HEK293 (cell line): Measurements from ENCODE around the gene TSPAN9.
A peak's percentile ranks its signal among the peaks of the same experiment; 100 is the strongest.

ENCODE experiments used
- CTCF ChIA-PET: fragments of 350-600 bp; formaldehyde crosslinking; extraction: SDS; loops from one replicate; lab custom pipeline; 2021; ENCODE audit warnings: antibody characterized with exemption; lab: Yijun Ruan, JAX
- POLR2A ChIA-PET: fragments of 300-600 bp; formaldehyde crosslinking; extraction: SDS; loops from one replicate; lab custom pipeline; 2020; ENCODE audit warnings: antibody characterized with exemption, inconsistent platforms; lab: Yijun Ruan, JAX
- H3K27ac ChIP-seq: fragments of 200-500 bp; sonication (Bioruptor generic); 2 replicates; pipeline ENCODE4 v1.5.1; 2014; ENCODE audit warnings: low read depth, low read length, control low read depth, inconsistent platforms; ENCODE audit errors: extremely low read depth
- H3K36me3 ChIP-seq, 2 experiments: fragments of 200-500 bp in 1 of 2; sonication (Bioruptor generic) in 1 of 2; 1 replicate in 1 of 2; 2 replicates in 1 of 2; pipeline ENCODE4 v1.5.1; 2014 to 2017; ENCODE audit warnings: inconsistent platforms in 2 of 2, low read length in 2 of 2; ENCODE audit not compliant: control insufficient read depth in 2 of 2, insufficient read depth in 1 of 2
- H3K4me1 ChIP-seq: fragments of 200-500 bp; sonication (Bioruptor generic); 2 replicates; pipeline ENCODE4 v1.5.1; 2014; ENCODE audit warnings: mild to moderate bottlenecking, low read length, inconsistent platforms; ENCODE audit not compliant: control insufficient read depth, insufficient read depth
- H3K4me3 ChIP-seq: 2 replicates; pipeline ENCODE4 v1.5.1; 2011; ENCODE audit warnings: low read depth, mild to moderate bottlenecking, control low read depth, low read length, moderate library complexity
- H3K9me3 ChIP-seq: fragments of 200-500 bp; sonication (Bioruptor generic); 2 replicates; pipeline ENCODE4 v1.5.1; 2014; ENCODE audit warnings: low read depth, low read length, inconsistent platforms; ENCODE audit not compliant: control insufficient read depth, insufficient read depth
- AEBP2 ChIP-seq: fragments of 450-650 bp; formaldehyde crosslinking; IDR thresholded peaks from 2 replicates; pipeline ENCODE4 v1.5.1; 2016; ENCODE audit warnings: missing biosample characterization, missing genetic modification characterization, borderline replicate concordance
- GLIS2 ChIP-seq: fragments of 450-650 bp; formaldehyde crosslinking; IDR thresholded peaks from 2 replicates; pipeline ENCODE4 v1.5.1; 2016; ENCODE audit warnings: missing biosample characterization, missing genetic modification characterization
- KLF1 ChIP-seq: fragments of 450-650 bp; formaldehyde crosslinking; IDR thresholded peaks from 2 replicates; pipeline ENCODE4 v1.5.1; 2016; ENCODE audit warnings: missing biosample characterization, missing genetic modification characterization
- KLF9 ChIP-seq: fragments of 450-650 bp; formaldehyde crosslinking; IDR thresholded peaks from 2 replicates; pipeline ENCODE4 v1.5.1; 2016; ENCODE audit warnings: missing biosample characterization, missing genetic modification characterization, low read depth
- MEIS1 ChIP-seq: sonication (generic); formaldehyde crosslinking; IDR thresholded peaks from 2 replicates; pipeline ENCODE4 v1.8.1; 2022; ENCODE audit warnings: missing genetic modification reagents, mild to moderate bottlenecking, borderline replicate concordance
- YY2 ChIP-seq: fragments of 450-650 bp; formaldehyde crosslinking; IDR thresholded peaks from 2 replicates; pipeline ENCODE4 v1.5.1; 2016; ENCODE audit warnings: missing biosample characterization, missing genetic modification characterization
- ZBTB10 ChIP-seq: fragments of 450-650 bp; formaldehyde crosslinking; IDR thresholded peaks from 2 replicates; pipeline ENCODE4 v1.5.1; 2016; ENCODE audit warnings: missing biosample characterization, missing genetic modification characterization
- ZBTB17 ChIP-seq: fragments of 450-650 bp; formaldehyde crosslinking; IDR thresholded peaks from 2 replicates; pipeline ENCODE4 v1.5.1; 2016; ENCODE audit warnings: missing biosample characterization, missing genetic modification characterization
- ZNF354C ChIP-seq: fragments of 450-650 bp; formaldehyde crosslinking; IDR thresholded peaks from 2 replicates; pipeline ENCODE4 v1.5.1; 2016; ENCODE audit warnings: missing biosample characterization, missing genetic modification characterization, low read depth, borderline replicate concordance
- ZNF48 ChIP-seq: fragments of 450-650 bp; formaldehyde crosslinking; IDR thresholded peaks from 2 replicates; pipeline ENCODE4 v1.5.1; 2016; ENCODE audit warnings: missing biosample characterization, missing genetic modification characterization
- ZNF585B ChIP-seq: fragments of 450-650 bp; formaldehyde crosslinking; IDR thresholded peaks from 2 replicates; pipeline ENCODE4 v1.5.1; 2016; ENCODE audit warnings: missing biosample characterization, missing genetic modification characterization
- ZNF645 ChIP-seq: fragments of 450-650 bp; formaldehyde crosslinking; IDR thresholded peaks from 2 replicates; pipeline ENCODE4; 2016; ENCODE audit warnings: missing biosample characterization, missing genetic modification characterization
- ZNF664 ChIP-seq: fragments of 450-650 bp; formaldehyde crosslinking; IDR thresholded peaks from 2 replicates; pipeline ENCODE4 v1.5.1; 2016; ENCODE audit warnings: missing biosample characterization, missing genetic modification characterization
- ZNF701 ChIP-seq: fragments of 450-650 bp; formaldehyde crosslinking; IDR thresholded peaks from 2 replicates; pipeline ENCODE4 v1.5.1; 2016; ENCODE audit warnings: missing biosample characterization, missing genetic modification characterization
- ZNF785 ChIP-seq: fragments of 450-650 bp; formaldehyde crosslinking; IDR thresholded peaks from 2 replicates; pipeline ENCODE4 v1.5.1; 2016; ENCODE audit warnings: missing biosample characterization, missing genetic modification characterization

TSPAN9 gene

GRCh38 chr12:3158851-3159465 lies 81.8 kb downstream of the TSPAN9 start (continued):
- TF ChIP-seq ZNF645 (tag by site-specific recombination): no peak
- TF ChIP-seq ZNF785 (tag by site-specific recombination): no peak
- TF ChIP-seq ZBTB17 (tag by site-specific recombination): 0 out of 2 replicates have a peak, but pooled peaks have one; percentile 23
- TF ChIP-seq ZNF354C (tag by site-specific recombination): no peak
- TF ChIP-seq ZBTB10 (tag by site-specific recombination): no peak
- TF ChIP-seq ZNF701: no peak
- TF ChIP-seq, all 188 proteins: peak for 4

GRCh38 chr12:3160081-3160480 lies 82.9 kb downstream of the TSPAN9 start:
- ChIA-PET CTCF (no interaction called here), POLR2A (no interaction called here)
- H3K27ac ChIP-seq: no peak overlapping the region
- H3K36me3 ChIP-seq: no peaks in the 10 kb centered on the region
- no peaks in the 10 kb centered on the region for H3K4me1 ChIP-seq
- no peak overlapping the region for H3K4me3 ChIP-seq
- no peaks in the 10 kb centered on the region for H3K9me3 ChIP-seq
- no peak for TF ChIP-seq ZBTB10 (tag by site-specific recombination)
- TF ChIP-seq ZNF585B (tag by site-specific recombination): no peak
- no peak for TF ChIP-seq GLIS2
- no peak for TF ChIP-seq YY2
- TF ChIP-seq AEBP2 (tag by site-specific recombination): no peak
- TF ChIP-seq ZNF664 (tag by site-specific recombination): no peak
- no peak for TF ChIP-seq KLF1 (tag by site-specific recombination)
- no peak for TF ChIP-seq ZNF48

- 0 out of 2 replicates have a peak, but pooled peaks have one; percentile 23 for TF ChIP-seq KLF9 (tag by site-specific recombination)
- TF ChIP-seq MEIS1: no peak
- Histone ChIP-seq H3K27ac (no peak overlapping the region), H3K4me3 (no peak overlapping the region), H3K4me1 (no peaks in the 10 kb centered on the region), H3K9me3 (no peaks in the 10 kb centered on the region), H3K36me3 (no peaks in the 10 kb centered on the region)
- ChIA-PET CTCF (interaction anchor here (1.3 to 3.3 kb wide), 4 partner anchors 27 to 114 kb away, joined by 5 to 8 read pairs (median 5); no protein-coding TSS in a partner anchor), POLR2A (no interaction called here)
Observed at GRCh38 chr12:3161861-3162260, 84.7 kb downstream of the TSPAN9 start.
